Prostate gland (tissue), 2 donors: Measurements from ENCODE around the gene IQCM.

Experiments used
- POLR2A ChIP-seq: fragments of 450-650 bp; IDR thresholded peaks from one replicate; pipeline ENCODE4 v1.6.1; 2016; ENCODE audit warnings: antibody characterized with exemption, mild to moderate bottlenecking
- TF ChIP-seq, protein P1 (sequence below), 4 experiments: fragments of 200-600 bp in 2 of 4; fragments of 450-650 bp in 2 of 4; sonication (generic) in 2 of 4; IDR thresholded peaks; 1 replicate in 3 of 4; 2 replicates in 1 of 4; pipeline ENCODE4 v1.5.1; 2016 to 2019; ENCODE audit warnings: antibody characterized with exemption in 4 of 4, mild to moderate bottlenecking in 2 of 4, moderate library complexity in 2 of 4

DNA sequence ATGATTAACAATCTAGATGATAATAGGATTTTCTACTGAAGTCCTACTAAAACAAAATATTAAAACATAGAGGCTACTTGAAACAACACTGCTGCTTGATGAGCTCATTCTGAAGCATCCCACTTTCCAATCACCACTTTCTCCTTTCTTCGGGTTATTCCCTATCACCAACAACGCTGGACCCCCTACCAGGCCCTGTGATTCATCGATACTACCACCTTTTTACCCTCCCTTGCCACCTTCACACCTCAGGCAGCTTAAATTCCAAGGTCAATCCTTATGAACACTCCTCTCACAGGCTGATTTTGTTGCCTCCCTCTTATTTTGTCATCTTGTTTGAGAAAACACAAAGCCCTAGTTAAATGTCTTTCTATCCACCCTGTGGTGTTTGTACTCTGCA is 102.6 kb downstream of the IQCM start:
- no peak for TF ChIP-seq POLR2A
- TF ChIP-seq, protein P1, sequence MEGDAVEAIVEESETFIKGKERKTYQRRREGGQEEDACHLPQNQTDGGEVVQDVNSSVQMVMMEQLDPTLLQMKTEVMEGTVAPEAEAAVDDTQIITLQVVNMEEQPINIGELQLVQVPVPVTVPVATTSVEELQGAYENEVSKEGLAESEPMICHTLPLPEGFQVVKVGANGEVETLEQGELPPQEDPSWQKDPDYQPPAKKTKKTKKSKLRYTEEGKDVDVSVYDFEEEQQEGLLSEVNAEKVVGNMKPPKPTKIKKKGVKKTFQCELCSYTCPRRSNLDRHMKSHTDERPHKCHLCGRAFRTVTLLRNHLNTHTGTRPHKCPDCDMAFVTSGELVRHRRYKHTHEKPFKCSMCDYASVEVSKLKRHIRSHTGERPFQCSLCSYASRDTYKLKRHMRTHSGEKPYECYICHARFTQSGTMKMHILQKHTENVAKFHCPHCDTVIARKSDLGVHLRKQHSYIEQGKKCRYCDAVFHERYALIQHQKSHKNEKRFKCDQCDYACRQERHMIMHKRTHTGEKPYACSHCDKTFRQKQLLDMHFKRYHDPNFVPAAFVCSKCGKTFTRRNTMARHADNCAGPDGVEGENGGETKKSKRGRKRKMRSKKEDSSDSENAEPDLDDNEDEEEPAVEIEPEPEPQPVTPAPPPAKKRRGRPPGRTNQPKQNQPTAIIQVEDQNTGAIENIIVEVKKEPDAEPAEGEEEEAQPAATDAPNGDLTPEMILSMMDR (IDR thresholded peaks at IDR 0.05) = no peak
